PC-9 (cell line): ENCODE measurements around the gene BRPF1.

Experiments
- EZH2 ChIP-seq: fragments of 200-600 bp; sonication (generic); IDR thresholded peaks from 2 replicates; pipeline ENCODE4 v1.8.0; 2017; ENCODE audit warnings: antibody characterized with exemption, low read depth
- TF ChIP-seq, protein P1 (sequence below): fragments of 200-600 bp; sonication (generic); conservative IDR thresholded peaks from 2 replicates; pipeline ENCODE4 v1.6.1; 2017; ENCODE audit warnings: mixed run types, antibody characterized with exemption, mild to moderate bottlenecking, moderate library complexity

DNA sequence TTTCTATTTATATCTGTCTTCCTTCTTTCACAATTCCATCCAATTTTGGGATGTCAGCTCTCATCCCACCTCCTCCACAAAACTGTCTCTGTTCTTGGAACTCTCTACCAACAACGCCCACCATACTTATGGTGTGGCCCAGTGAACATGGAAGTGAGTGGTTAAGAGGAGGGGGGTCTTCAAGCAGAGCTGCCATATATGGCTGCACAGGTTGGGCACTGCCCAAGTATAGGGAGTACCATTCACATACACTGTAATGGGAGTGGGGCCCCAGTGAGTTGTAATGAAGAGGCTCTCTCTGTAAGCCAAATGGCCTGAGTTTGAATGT lies 46.1 kb downstream of the BRPF1 start:
- TF ChIP-seq, protein P1, sequence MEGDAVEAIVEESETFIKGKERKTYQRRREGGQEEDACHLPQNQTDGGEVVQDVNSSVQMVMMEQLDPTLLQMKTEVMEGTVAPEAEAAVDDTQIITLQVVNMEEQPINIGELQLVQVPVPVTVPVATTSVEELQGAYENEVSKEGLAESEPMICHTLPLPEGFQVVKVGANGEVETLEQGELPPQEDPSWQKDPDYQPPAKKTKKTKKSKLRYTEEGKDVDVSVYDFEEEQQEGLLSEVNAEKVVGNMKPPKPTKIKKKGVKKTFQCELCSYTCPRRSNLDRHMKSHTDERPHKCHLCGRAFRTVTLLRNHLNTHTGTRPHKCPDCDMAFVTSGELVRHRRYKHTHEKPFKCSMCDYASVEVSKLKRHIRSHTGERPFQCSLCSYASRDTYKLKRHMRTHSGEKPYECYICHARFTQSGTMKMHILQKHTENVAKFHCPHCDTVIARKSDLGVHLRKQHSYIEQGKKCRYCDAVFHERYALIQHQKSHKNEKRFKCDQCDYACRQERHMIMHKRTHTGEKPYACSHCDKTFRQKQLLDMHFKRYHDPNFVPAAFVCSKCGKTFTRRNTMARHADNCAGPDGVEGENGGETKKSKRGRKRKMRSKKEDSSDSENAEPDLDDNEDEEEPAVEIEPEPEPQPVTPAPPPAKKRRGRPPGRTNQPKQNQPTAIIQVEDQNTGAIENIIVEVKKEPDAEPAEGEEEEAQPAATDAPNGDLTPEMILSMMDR: no peak
- no peak for TF ChIP-seq EZH2
